ENCODE measurements around the gene TEKT3.

The TEKT3 gene

GRCh38 chr17:15291674-15292361, 49.6 kb downstream of the TEKT3 start:
- no peaks in the 10 kb centered on the region for H3F3A ChIP-seq (ENCODE audit: insufficient read depth, low read length)
- H3K4me2 ChIP-seq (ENCODE audit: low read length) = no peak overlapping the region
- TF ChIP-seq CTCF (IDR thresholded peaks at IDR 0.05; ENCODE audit: low read length) (no peak), EZH2 (IDR thresholded peaks at IDR 0.05; ENCODE audit: borderline replicate concordance, low read length) (no peak)
- H3K4me3 ChIP-seq (ENCODE audit: low read depth, low read length, poor library complexity, severe bottlenecking) = no peak overlapping the region
- H3K9me2 ChIP-seq (ENCODE audit: low read depth, low read length) = no peaks in the 10 kb centered on the region
- no peaks in the 10 kb centered on the region for H3K79me2 ChIP-seq (ENCODE audit: insufficient read depth, low read length)
- no peaks in the 10 kb centered on the region for H3K9me3 ChIP-seq (ENCODE audit: low read length)
- no peaks in the 10 kb centered on the region for H3K27me3 ChIP-seq (ENCODE audit: insufficient read depth, low read length)
- no peaks in the 10 kb centered on the region for H3K36me3 ChIP-seq (ENCODE audit: insufficient read depth, low read length)
- no peaks in the 10 kb centered on the region for H4K20me1 ChIP-seq (ENCODE audit: insufficient read depth, low read length)
- no peak overlapping the region for H2AFZ ChIP-seq (ENCODE audit: low read length)
- no peak overlapping the region for H3K27ac ChIP-seq (ENCODE audit: low read depth, low read length, poor library complexity, severe bottlenecking)
- H3K9ac ChIP-seq (ENCODE audit: low read length) = no peak overlapping the region
- H3K4me1 ChIP-seq (ENCODE audit: insufficient read depth, low read length, severe bottlenecking) = no peaks in the 10 kb centered on the region

DNA sequence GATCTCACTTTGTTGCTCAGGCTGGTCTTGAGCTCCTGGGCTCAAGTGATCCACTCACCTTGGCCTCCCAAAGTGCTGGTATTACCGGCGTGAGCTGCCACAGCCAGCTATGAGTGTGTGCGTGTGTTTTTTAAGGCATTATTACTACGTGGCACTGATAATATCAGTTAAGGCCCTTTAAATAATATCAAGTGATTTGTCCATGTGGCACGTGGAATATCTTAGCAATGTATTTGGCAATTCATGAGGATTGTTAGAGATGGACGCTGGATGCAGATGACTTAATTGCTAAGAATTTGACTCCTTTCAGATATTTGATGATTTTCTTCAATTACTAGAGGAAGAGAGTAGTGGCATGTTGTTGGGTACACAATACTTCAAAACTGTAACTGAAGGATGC, 50.8 kb downstream of the TEKT3 start:
- Histone ChIP-seq H3K27me3 (ENCODE audit: insufficient read depth, low read length) (no peaks in the 10 kb centered on the region), H3K4me1 (ENCODE audit: insufficient read depth, low read length, severe bottlenecking) (no peaks in the 10 kb centered on the region), H3K79me2 (ENCODE audit: insufficient read depth, low read length) (no peaks in the 10 kb centered on the region), H2AFZ (ENCODE audit: low read length) (no peak overlapping the region), H3K9ac (ENCODE audit: low read length) (no peak overlapping the region), H3K36me3 (ENCODE audit: insufficient read depth, low read length) (no peaks in the 10 kb centered on the region), H3K4me3 (ENCODE audit: low read depth, low read length, poor library complexity, severe bottlenecking) (no peak overlapping the region), H4K20me1 (ENCODE audit: insufficient read depth, low read length) (no peaks in the 10 kb centered on the region), H3K4me2 (ENCODE audit: low read length) (no peak overlapping the region), H3K9me3 (ENCODE audit: low read length) (no peaks in the 10 kb centered on the region), H3F3A (ENCODE audit: insufficient read depth, low read length) (no peaks in the 10 kb centered on the region), H3K9me2 (ENCODE audit: low read depth, low read length) (no peaks in the 10 kb centered on the region), H3K27ac (ENCODE audit: low read depth, low read length, poor library complexity, severe bottlenecking) (no peak overlapping the region)
- no peak for TF ChIP-seq EZH2 (IDR thresholded peaks at IDR 0.05; ENCODE audit: borderline replicate concordance, low read length)
- TF ChIP-seq CTCF (IDR thresholded peaks at IDR 0.05; ENCODE audit: low read length) = no peak

DNA sequence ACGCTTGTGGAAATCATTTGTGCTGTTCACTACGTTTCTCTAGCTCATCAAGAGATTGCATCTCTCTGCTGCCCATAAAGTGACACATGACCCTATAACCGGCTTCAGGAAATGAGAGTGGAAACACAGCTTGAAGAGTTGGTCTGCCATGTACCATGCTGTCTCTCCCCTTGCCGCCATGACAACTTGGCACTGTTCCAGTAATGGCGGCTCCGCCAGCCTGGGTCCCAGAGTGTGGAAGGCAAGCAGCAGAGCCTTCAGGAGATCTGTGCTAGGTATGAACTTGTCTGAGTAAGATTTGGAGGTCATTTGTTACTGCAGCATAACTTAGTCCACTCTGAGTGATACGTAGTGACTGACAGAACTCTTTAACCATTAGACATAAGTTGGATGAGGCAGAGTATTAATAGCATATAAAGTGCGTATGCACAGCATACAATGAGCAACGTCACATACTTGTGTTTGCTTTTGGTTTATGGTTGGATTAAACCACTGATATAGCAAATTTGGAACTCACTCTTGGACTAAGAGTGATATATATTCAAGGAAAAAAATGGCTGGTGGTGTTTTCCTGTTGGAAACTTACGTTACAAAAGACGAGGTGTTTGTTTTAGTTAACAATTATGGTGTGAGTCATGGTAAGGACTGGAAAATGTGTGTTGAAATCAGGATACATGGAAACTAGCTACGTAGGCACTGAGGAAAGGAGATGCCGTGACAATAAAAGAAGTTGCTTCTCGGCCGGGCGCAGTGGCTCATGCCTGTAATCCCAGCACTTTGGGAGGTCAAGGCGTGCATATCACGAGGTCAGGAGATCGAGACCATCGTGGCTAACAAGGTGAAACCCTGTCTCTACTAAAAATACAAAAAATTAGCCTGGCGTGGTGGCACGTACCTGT, 51.9 kb downstream of the TEKT3 start:
- Histone ChIP-seq H3K4me3 (ENCODE audit: low read depth, low read length, poor library complexity, severe bottlenecking) (no peak overlapping the region), H3K4me2 (ENCODE audit: low read length) (no peak overlapping the region), H4K20me1 (ENCODE audit: insufficient read depth, low read length) (no peaks in the 10 kb centered on the region), H3K27ac (ENCODE audit: low read depth, low read length, poor library complexity, severe bottlenecking) (no peak overlapping the region), H3K9ac (ENCODE audit: low read length) (no peak overlapping the region), H3K79me2 (ENCODE audit: insufficient read depth, low read length) (no peaks in the 10 kb centered on the region), H3K4me1 (ENCODE audit: insufficient read depth, low read length, severe bottlenecking) (no peaks in the 10 kb centered on the region), H2AFZ (ENCODE audit: low read length) (no peak overlapping the region), H3K27me3 (ENCODE audit: insufficient read depth, low read length) (no peaks in the 10 kb centered on the region), H3F3A (ENCODE audit: insufficient read depth, low read length) (no peaks in the 10 kb centered on the region), H3K9me3 (ENCODE audit: low read length) (no peaks in the 10 kb centered on the region), H3K9me2 (ENCODE audit: low read depth, low read length) (no peaks in the 10 kb centered on the region), H3K36me3 (ENCODE audit: insufficient read depth, low read length) (no peaks in the 10 kb centered on the region)
- TF ChIP-seq CTCF (IDR thresholded peaks at IDR 0.05; ENCODE audit: low read length) = no peak
